ENCODE measurements around the gene PHAF1. TPM values are rescaled to one million over a fixed set of nuclear protein-coding genes. Genes with fewer than 3 reads are reported as not detected.

The PHAF1 gene
- total and polyA plus RNA-seq, 2 of the 8 experiments (the other 6 are each of a cell fraction or from before 2014, with no cell fraction given): 18.6 to 26.4 TPM

GRCh38 chr16:67167588-67167987, 57.8 kb downstream of the PHAF1 start:
- TF ChIP-seq SIX5 (IDR thresholded peaks at IDR 0.05; ENCODE audit: low read depth, low read length) (no peak), ZNF274 (IDR thresholded peaks at IDR 0.05; ENCODE audit: borderline replicate concordance, extremely low read depth, low read length) (no peak), NANOG (IDR thresholded peaks at IDR 0.05; ENCODE audit: insufficient read depth, low read depth, low read length, poor library complexity, severe bottlenecking) (no peak)
- peaks cover 2% of the 10 kb centered on the region; the same call in 1 of the 2 replicates for H3K79me1 ChIP-seq (ENCODE audit: low read depth, low read length)
- CTCF ChIA-PET (ENCODE audit: partially characterized antibody): interaction anchor here (1.1 to 19.3 kb wide), 10 partner anchors 8 to 255 kb away, joined by 3 to 291 read pairs (median 24); partner anchors contain the start of genes B3GNT9, ELMO3, EXOC3L1 and FBXL8

More at GRCh38 chr16:67167588-67167987, 57.8 kb downstream of the PHAF1 start:
- H3K56ac ChIP-seq (replicated peaks; ENCODE audit: insufficient read length, low read depth, low read length): no peak overlapping the region
- H3K4ac ChIP-seq (replicated peaks; ENCODE audit: insufficient read length, low read depth, low read length): no peak overlapping the region
- H3K14ac ChIP-seq (ENCODE audit: insufficient read length): no peak overlapping the region
- H3K4me2 ChIP-seq (ENCODE audit: insufficient read depth in 1 of 2, low read depth in 2 of 2, low read length in 2 of 2): no peak overlapping the region
- peaks cover 84 to 98% (median 97%) of the 10 kb centered on the region in 4 experiments for H3K27me3 ChIP-seq (replicated peaks in 1 of 4; ENCODE audit: control insufficient read depth in 3 of 4, extremely low read depth in 1 of 4, insufficient read depth in 3 of 4, low read length in 3 of 4)
- no peak overlapping the region for H3K23ac ChIP-seq (ENCODE audit: insufficient read length)
- POLR2A ChIA-PET (ENCODE audit: partially characterized antibody): no interaction called here
- H3K79me2 ChIP-seq (ENCODE audit: control insufficient read depth in 1 of 2, insufficient read depth in 2 of 2, low read length in 2 of 2): no peaks in the 10 kb centered on the region
- no peak overlapping the region for H2BK20ac ChIP-seq (ENCODE audit: low read length)
- H2BK120ac ChIP-seq (replicated peaks; ENCODE audit: low read depth, low read length): no peak overlapping the region
- peaks cover 0 to 14% (median 0%) of the 10 kb centered on the region in 4 experiments; a peak in 1 of 8 replicates for H3K36me3 ChIP-seq (ENCODE audit: control insufficient read depth in 2 of 4, insufficient read depth in 4 of 4, low read length in 3 of 4)
- no peak overlapping the region for H2BK5ac ChIP-seq (ENCODE audit: low read depth, low read length)
- H3K4me1 ChIP-seq (replicated peaks in 1 of 4; ENCODE audit: control insufficient read depth in 3 of 4, insufficient read depth in 4 of 4, low read length in 3 of 4): peaks cover 0 to 41% (median 36%) of the 10 kb centered on the region in 4 experiments; a peak in 6 of 7 replicates
- H4K91ac ChIP-seq (replicated peaks; ENCODE audit: insufficient read length, low read length): no peak overlapping the region
- H3K9ac ChIP-seq (replicated peaks in 1 of 4; ENCODE audit: extremely low read depth in 1 of 4, low read depth in 3 of 4, low read length in 3 of 4): no peak overlapping the region
- H2BK15ac ChIP-seq (ENCODE audit: low read length): no peak overlapping the region
- no peaks in the 10 kb centered on the region for H3K9me3 ChIP-seq (ENCODE audit: insufficient read depth in 2 of 2, low read depth in 1 of 2, low read length in 1 of 2)
- peaks cover 2 to 21% of the 10 kb centered on the region in 2 experiments for H4K20me1 ChIP-seq (replicated peaks in 1 of 2; ENCODE audit: control insufficient read depth in 1 of 2, insufficient read depth in 2 of 2, low read length in 2 of 2)
- H2AFZ ChIP-seq (ENCODE audit: low read length): no peak overlapping the region
- H3K27ac ChIP-seq (ENCODE audit: low read depth, low read length): no peak overlapping the region
- no peak overlapping the region for H2BK12ac ChIP-seq (ENCODE audit: low read depth, low read length)
- no peak overlapping the region for H4K5ac ChIP-seq (ENCODE audit: insufficient read length, low read depth, low read length)
- no peak overlapping the region for H3K4me3 ChIP-seq (ENCODE audit: extremely low read depth in 1 of 4, insufficient read depth in 2 of 4, low read depth in 3 of 4, low read length in 4 of 4)
- no peak overlapping the region for H3K18ac ChIP-seq (ENCODE audit: extremely low read depth, low read length)
- H3K23me2 ChIP-seq (ENCODE audit: low read depth, low read length): peaks cover 17% of the 10 kb centered on the region
- no peak for FAIRE-seq
- H2AK5ac ChIP-seq (ENCODE audit: low read depth, low read length): no peak overlapping the region
- no peak for DNase-seq (ENCODE audit: low read depth in 1 of 2, low spot score in 2 of 2)
- 59% methylated on average over 7 of the region's 7 CpGs; no CpG with 5 or more reads in 1 of the 2 experiments for WGBS, 2 experiments (ENCODE audit: extremely low coverage in 1 of 2, insufficient coverage in 1 of 2, insufficient read length in 1 of 2, insufficient replicate concordance in 2 of 2, low coverage in 1 of 2, low lambda C conversion rate in 2 of 2, missing lambda C conversion rate in 1 of 2)
- H4K8ac ChIP-seq (ENCODE audit: extremely low read depth, insufficient read depth, low read length): no peak overlapping the region; the same call in 1 of the 2 replicates

All from H1 (cell line).